Astrocyte (in vitro differentiated cells and primary cell): ENCODE results near the gene DNMT1. TPM values are rescaled to one million over a fixed set of nuclear protein-coding genes. Genes with fewer than 3 reads are reported as not detected.

Experiments
- DNase-seq: peaks from one replicate; pipeline ENCODE4 v3.0.0-alpha.2; 2010; ENCODE audit warnings: low read depth
- FAIRE-seq: peaks from 2 replicates; lab custom pipeline; 2011; peaks lifted over from hg19 to GRCh38; lab: Jason Lieb, UNC
- H2AFZ ChIP-seq: 2 replicates; pipeline ENCODE4 v1.6.0; 2012; ENCODE audit warnings: low read depth, low read length, inconsistent platforms
- H3K27ac ChIP-seq: 2 replicates; pipeline ENCODE4 v1.5.1; 2011; ENCODE audit warnings: low read depth, low read length, inconsistent platforms
- H3K27me3 ChIP-seq: 2 replicates; pipeline ENCODE4 v1.6.0; 2011; ENCODE audit warnings: low read length, inconsistent platforms; ENCODE audit not compliant: insufficient read depth
- H3K36me3 ChIP-seq: 2 replicates; pipeline ENCODE4 v1.5.1; 2011; ENCODE audit warnings: low read length, inconsistent platforms; ENCODE audit not compliant: insufficient read depth
- H3K4me1 ChIP-seq: 2 replicates; pipeline ENCODE4 v1.5.1; 2011; ENCODE audit warnings: low read length, inconsistent platforms; ENCODE audit not compliant: insufficient read depth
- H3K4me2 ChIP-seq: 2 replicates; pipeline ENCODE4 v1.6.0; 2012; ENCODE audit warnings: low read length, inconsistent platforms
- H3K4me3 ChIP-seq: 2 replicates; pipeline ENCODE4 v1.5.1; 2011; ENCODE audit warnings: low read depth, mild to moderate bottlenecking, low read length, inconsistent platforms; ENCODE audit not compliant: insufficient read depth
- H3K79me2 ChIP-seq: 2 replicates; pipeline ENCODE4 v1.6.0; 2012; ENCODE audit warnings: mild to moderate bottlenecking, low read length, inconsistent platforms; ENCODE audit not compliant: insufficient read depth
- H3K9ac ChIP-seq: 2 replicates; pipeline ENCODE4 v1.6.0; 2012; ENCODE audit warnings: mild to moderate bottlenecking, low read length, inconsistent platforms
- H3K9me3 ChIP-seq: 2 replicates; pipeline ENCODE4 v1.5.1; 2012; ENCODE audit warnings: low read depth, mild to moderate bottlenecking, low read length, inconsistent platforms; ENCODE audit not compliant: insufficient read depth
- H4K20me1 ChIP-seq: 2 replicates; pipeline ENCODE4 v1.6.0; 2012; ENCODE audit warnings: low read length, inconsistent platforms; ENCODE audit not compliant: insufficient read depth
- H3K27ac Mint-ChIP-seq: one replicate; pipeline ENCODE4 v1.8.0; 2021; ENCODE audit warnings: mild to moderate bottlenecking, mixed read lengths; ENCODE audit not compliant: unreplicated experiment
- H3K27me3 Mint-ChIP-seq: one replicate; pipeline ENCODE4 v1.8.0; 2021; ENCODE audit warnings: low read depth, mixed read lengths; ENCODE audit not compliant: unreplicated experiment
- H3K36me3 Mint-ChIP-seq: one replicate; pipeline ENCODE4 v1.8.0; 2021; ENCODE audit warnings: low read depth, mixed read lengths; ENCODE audit not compliant: unreplicated experiment
- H3K4me1 Mint-ChIP-seq: one replicate; pipeline ENCODE4 v1.8.0; 2021; ENCODE audit warnings: low read depth, mixed read lengths; ENCODE audit not compliant: unreplicated experiment
- H3K4me3 Mint-ChIP-seq: one replicate; pipeline ENCODE4 v1.8.0; 2021; ENCODE audit warnings: mild to moderate bottlenecking, moderate library complexity, mixed read lengths; ENCODE audit not compliant: unreplicated experiment
- H3K9me3 Mint-ChIP-seq: one replicate; pipeline ENCODE4 v1.8.0; 2021; ENCODE audit warnings: mild to moderate bottlenecking, mixed read lengths; ENCODE audit not compliant: unreplicated experiment
- EZH2 ChIP-seq: IDR thresholded peaks from 2 replicates; pipeline ENCODE4 v1.6.1; 2012; ENCODE audit warnings: mild to moderate bottlenecking, low read length, inconsistent platforms; ENCODE audit not compliant: insufficient read depth
- total RNA-seq: library from RNA; stranded (reverse); gene quantifications from 2 replicates; pipeline ENCODE4 v1.2.1, GENCODE V29; 2021
- TF ChIP-seq, protein P1 (sequence below): IDR thresholded peaks from 2 replicates; pipeline ENCODE4 v1.5.1; 2011; ENCODE audit warnings: low read depth, mild to moderate bottlenecking, inconsistent platforms, low read length, moderate library complexity; ENCODE audit not compliant: insufficient read depth

Gene DNMT1
- total RNA-seq, 1 donor from 2014 or later: 50.6 TPM

DNA sequence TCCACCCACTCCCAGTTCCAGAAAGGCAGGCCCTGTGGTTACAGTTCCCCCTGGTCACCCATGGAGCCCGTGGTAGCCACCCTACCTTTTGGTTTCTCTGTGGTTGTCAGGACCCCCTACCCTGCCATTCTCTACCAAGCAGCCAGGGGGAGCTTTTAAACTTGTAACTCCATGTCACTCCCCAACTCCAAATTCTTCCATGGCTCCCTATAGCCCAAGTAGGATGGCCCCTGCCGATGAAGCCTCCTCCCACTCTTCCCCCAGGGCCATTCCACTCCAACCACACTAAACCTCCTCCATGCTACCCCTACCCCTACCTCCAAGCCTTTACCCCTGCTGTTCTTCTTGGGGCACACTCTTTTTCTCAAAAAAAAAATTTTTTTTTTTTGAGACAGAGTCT lies 34.2 kb upstream of the DNMT1 start:
- Histone ChIP-seq H3K4me3 (no peak overlapping the region), H3K9me3 (no peaks in the 10 kb centered on the region), H3K4me1 (peaks cover 8% of the 10 kb centered on the region), H3K27me3 (no peaks in the 10 kb centered on the region), H2AFZ (no peak overlapping the region), H3K27ac (no peak overlapping the region), H3K36me3 (no peaks in the 10 kb centered on the region), H3K4me2 (no peak overlapping the region), H3K9ac (no peak overlapping the region), H3K79me2 (peaks cover 23% of the 10 kb centered on the region), H4K20me1 (peaks cover 22% of the 10 kb centered on the region)
- Mint-ChIP-seq H3K9me3 (no peaks in the 10 kb centered on the region), H3K4me3 (peak overlapping the region; percentile 71), H3K36me3 (peaks cover 8% of the 10 kb centered on the region), H3K27me3 (no peaks in the 10 kb centered on the region), H3K4me1 (peaks cover 2% of the 10 kb centered on the region), H3K27ac (no peak overlapping the region)
- FAIRE-seq (no peak), DNase-seq (no peak)
- TF ChIP-seq, protein P1, sequence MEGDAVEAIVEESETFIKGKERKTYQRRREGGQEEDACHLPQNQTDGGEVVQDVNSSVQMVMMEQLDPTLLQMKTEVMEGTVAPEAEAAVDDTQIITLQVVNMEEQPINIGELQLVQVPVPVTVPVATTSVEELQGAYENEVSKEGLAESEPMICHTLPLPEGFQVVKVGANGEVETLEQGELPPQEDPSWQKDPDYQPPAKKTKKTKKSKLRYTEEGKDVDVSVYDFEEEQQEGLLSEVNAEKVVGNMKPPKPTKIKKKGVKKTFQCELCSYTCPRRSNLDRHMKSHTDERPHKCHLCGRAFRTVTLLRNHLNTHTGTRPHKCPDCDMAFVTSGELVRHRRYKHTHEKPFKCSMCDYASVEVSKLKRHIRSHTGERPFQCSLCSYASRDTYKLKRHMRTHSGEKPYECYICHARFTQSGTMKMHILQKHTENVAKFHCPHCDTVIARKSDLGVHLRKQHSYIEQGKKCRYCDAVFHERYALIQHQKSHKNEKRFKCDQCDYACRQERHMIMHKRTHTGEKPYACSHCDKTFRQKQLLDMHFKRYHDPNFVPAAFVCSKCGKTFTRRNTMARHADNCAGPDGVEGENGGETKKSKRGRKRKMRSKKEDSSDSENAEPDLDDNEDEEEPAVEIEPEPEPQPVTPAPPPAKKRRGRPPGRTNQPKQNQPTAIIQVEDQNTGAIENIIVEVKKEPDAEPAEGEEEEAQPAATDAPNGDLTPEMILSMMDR: peak; percentile 23
- no peak for TF ChIP-seq EZH2

DNA sequence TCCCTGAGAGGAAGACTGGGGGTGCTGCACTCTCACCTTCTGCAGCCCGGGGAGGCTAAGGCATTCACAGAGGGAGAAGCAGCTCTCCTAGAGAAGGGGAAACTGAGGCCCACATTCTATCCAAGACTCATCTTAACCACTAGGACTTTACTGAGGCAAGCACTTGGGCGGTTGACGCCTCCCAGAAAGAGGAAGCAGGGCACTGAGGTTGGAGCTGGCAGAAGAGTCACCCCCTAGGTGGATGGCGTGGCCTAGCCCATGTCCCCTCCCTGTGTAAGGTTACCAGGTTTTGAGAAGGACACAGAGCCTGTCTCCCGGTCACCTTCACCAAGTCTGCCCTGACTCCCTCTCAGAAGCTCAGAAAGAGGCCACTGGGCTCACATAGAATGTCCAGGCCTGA lies 33.6 kb upstream of the DNMT1 start:
- Mint-ChIP-seq H3K27ac (no peak overlapping the region), H3K4me3 (no peak overlapping the region), H3K9me3 (no peaks in the 10 kb centered on the region), H3K27me3 (no peaks in the 10 kb centered on the region), H3K4me1 (peaks cover 2% of the 10 kb centered on the region), H3K36me3 (peaks cover 8% of the 10 kb centered on the region)
- FAIRE-seq (no peak), DNase-seq (no peak)
- peaks cover 8% of the 10 kb centered on the region for H3K4me1 ChIP-seq
- no peak overlapping the region for H2AFZ ChIP-seq
- no peak overlapping the region for H3K4me2 ChIP-seq
- H4K20me1 ChIP-seq: peaks cover 22% of the 10 kb centered on the region
- H3K4me3 ChIP-seq: no peak overlapping the region
- TF ChIP-seq, protein P1: no peak
- TF ChIP-seq EZH2: no peak
- H3K9me3 ChIP-seq: no peaks in the 10 kb centered on the region
- H3K27me3 ChIP-seq: no peaks in the 10 kb centered on the region
- no peak overlapping the region for H3K9ac ChIP-seq
- H3K36me3 ChIP-seq: no peaks in the 10 kb centered on the region
- no peak overlapping the region for H3K27ac ChIP-seq
- H3K79me2 ChIP-seq: peaks cover 23% of the 10 kb centered on the region

DNA sequence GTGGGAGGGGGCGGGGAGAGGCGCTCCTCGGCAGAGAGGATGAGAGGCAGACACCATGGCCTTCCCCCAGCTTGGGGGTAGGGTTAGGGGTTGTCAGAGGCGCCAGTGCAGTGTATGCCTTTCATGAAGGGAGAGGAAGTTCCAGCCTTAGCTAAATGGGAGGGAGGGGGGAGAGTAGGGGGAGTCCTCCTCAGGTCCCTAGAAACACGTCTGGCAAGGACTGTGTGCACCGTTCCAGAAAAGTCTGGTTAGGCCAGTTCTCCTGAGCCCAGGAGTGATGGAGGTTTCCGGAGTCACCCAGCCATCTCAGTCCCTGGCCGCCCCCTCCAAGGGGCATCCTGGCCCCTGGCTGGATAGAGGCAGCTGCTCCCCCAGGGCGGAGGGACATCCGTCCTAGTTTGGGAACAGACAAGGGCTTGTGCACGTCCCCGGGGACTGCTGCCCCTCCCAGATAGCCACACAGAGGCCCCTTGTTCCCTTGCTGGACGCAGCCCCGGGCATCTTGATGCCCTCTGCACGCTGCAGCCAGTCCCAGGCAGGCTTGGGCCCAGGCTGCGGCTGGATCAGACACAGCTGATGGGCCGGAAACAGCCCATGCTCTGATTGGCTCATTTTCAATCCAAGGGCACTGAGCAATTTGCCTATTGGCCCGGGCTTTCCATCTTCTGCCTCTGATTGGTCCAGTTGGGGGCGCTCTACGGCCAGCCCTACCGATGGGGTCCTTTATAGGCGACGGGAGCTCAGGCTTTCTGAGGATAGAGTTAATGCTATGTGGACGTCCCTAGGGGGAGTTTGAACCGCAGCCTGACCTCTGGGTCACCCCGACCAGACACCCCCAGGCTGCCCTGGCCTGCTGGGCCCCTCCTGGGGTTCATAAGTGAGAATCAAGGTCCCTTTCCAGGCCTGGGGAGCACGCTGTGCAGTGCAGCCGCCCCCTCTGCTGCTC lies 32.5 kb upstream of the DNMT1 start:
- Histone ChIP-seq H3K27ac (peak overlapping the region; percentile 30), H3K4me1 (peaks cover 8% of the 10 kb centered on the region), H3K9ac (peak overlapping the region; percentile 14), H3K4me2 (peak overlapping the region; percentile 39), H3K27me3 (no peaks in the 10 kb centered on the region), H3K79me2 (peaks cover 23% of the 10 kb centered on the region), H3K9me3 (no peaks in the 10 kb centered on the region), H3K36me3 (no peaks in the 10 kb centered on the region), H2AFZ (no peak overlapping the region), H4K20me1 (peaks cover 25% of the 10 kb centered on the region), H3K4me3 (no peak overlapping the region)
- peaks cover 10% of the 10 kb centered on the region for H3K36me3 Mint-ChIP-seq
- H3K27ac Mint-ChIP-seq: no peak overlapping the region
- no peaks in the 10 kb centered on the region for H3K27me3 Mint-ChIP-seq
- no peak for DNase-seq
- H3K9me3 Mint-ChIP-seq: no peaks in the 10 kb centered on the region
- no peak overlapping the region for H3K4me3 Mint-ChIP-seq
- no peak for FAIRE-seq
- peaks cover 2% of the 10 kb centered on the region for H3K4me1 Mint-ChIP-seq
- TF ChIP-seq, protein P1: no peak
- TF ChIP-seq EZH2: no peak
